ENCODE results near the gene TRIP12.

The TRIP12 gene

GRCh38 chr2:229921101-229921891 lies 513 bp downstream of the TRIP12 start:
- peak; percentile 26 for DNase-seq (ENCODE audit: extremely low read depth, low read depth)
- H3K4me3 ChIP-seq (replicated peaks; ENCODE audit: low read depth, low read length), result peak overlapping the region; percentile 89
- TF ChIP-seq CTCF (IDR thresholded peaks at IDR 0.05; ENCODE audit: low read depth, low read length, missing control alignments), result no peak

- no peak for TF ChIP-seq CTCF (IDR thresholded peaks at IDR 0.05; ENCODE audit: low read depth, low read length, missing control alignments)
- peak overlapping the region; percentile 89 for H3K4me3 ChIP-seq (replicated peaks; ENCODE audit: low read depth, low read length)
- DNase-seq (ENCODE audit: extremely low read depth, low read depth), result no peak
Measured at GRCh38 chr2:229920011-229920641, 1.7 kb downstream of the TRIP12 start.

- DNase-seq (ENCODE audit: extremely low read depth, low read depth), result no peak
- H3K4me3 ChIP-seq (replicated peaks; ENCODE audit: low read depth, low read length), result no peak overlapping the region
- TF ChIP-seq CTCF (IDR thresholded peaks at IDR 0.05; ENCODE audit: low read depth, low read length, missing control alignments), result no peak
Measured at GRCh38 chr2:229917793-229918192, 4.0 kb downstream of the TRIP12 start.

- no peak for TF ChIP-seq CTCF (IDR thresholded peaks at IDR 0.05; ENCODE audit: low read depth, low read length, missing control alignments)
- H3K4me3 ChIP-seq (replicated peaks; ENCODE audit: low read depth, low read length), result no peak overlapping the region
- no peak for DNase-seq (ENCODE audit: extremely low read depth, low read depth)
Measured at GRCh38 chr2:229914171-229914570, 7.6 kb downstream of the TRIP12 start.

- DNase-seq (ENCODE audit: extremely low read depth, low read depth), result no peak
- TF ChIP-seq CTCF (IDR thresholded peaks at IDR 0.05; ENCODE audit: low read depth, low read length, missing control alignments), result peak; percentile 32
- no peak overlapping the region for H3K4me3 ChIP-seq (replicated peaks; ENCODE audit: low read depth, low read length)
Measured at GRCh38 chr2:229910832-229911412, 10.9 kb downstream of the TRIP12 start.

- TF ChIP-seq CTCF (IDR thresholded peaks at IDR 0.05; ENCODE audit: low read depth, low read length, missing control alignments), result no peak
- no peak overlapping the region for H3K4me3 ChIP-seq (replicated peaks; ENCODE audit: low read depth, low read length)
- DNase-seq (ENCODE audit: extremely low read depth, low read depth), result no peak
Measured at GRCh38 chr2:229910147-229910831, 11.5 kb downstream of the TRIP12 start.
